ENCODE data around the gene TRMT44. TPM values are rescaled to one million over a fixed set of nuclear protein-coding genes. Genes with fewer than 3 reads are reported as not detected.

Gene TRMT44
- total RNA-seq, 1 donor from 2014 or later = 26.3 TPM

Other genes starting within 250 kb of the TRMT44 start
- gene SH3TC1, start 241.5 kb upstream of the TRMT44 start, total RNA-seq = 57.3 and 64.6 TPM in 2 replicates
- not detected in 2 replicates for gene HTRA3, start 171.0 kb upstream of the TRMT44 start, total RNA-seq
- 15.9 and 16.5 TPM in 2 replicates for gene ACOX3, start 54 bp upstream of the TRMT44 start, total RNA-seq
- not detected in 2 replicates for gene GPR78, start 139.6 kb downstream of the TRMT44 start, total RNA-seq
- gene CPZ, start 152.0 kb downstream of the TRMT44 start, total RNA-seq = not detected in 2 replicates